Colon (tissue), 2 donors: ENCODE results near the gene EXOSC9.
"Not testable (repeated sequence)": the region's sequence is repeated elsewhere in the genome, so short reads cannot be mapped to it uniquely, and the experiment has no call there.

Experiments
- FAIRE-seq: peaks from 2 replicates; lab custom pipeline; 2012; peaks lifted over from hg19 to GRCh38; lab: Jason Lieb, UNC
- donor health status: control.
- donor health status: control.

Gene EXOSC9

GRCh38 chr4:121800961-121801714 is at the start of gene EXOSC9:
Gene EXOSC9, plus strand, starts transcription at chr4:121801323. Its CDS starts 102 bp downstream, at chr4:121801425.
- peak; percentile 5 for FAIRE-seq

- not testable (repeated sequence) for FAIRE-seq
Observed at GRCh38 chr4:121752142-121752541, 49.0 kb upstream of the EXOSC9 start.

- FAIRE-seq = no peak
Observed at GRCh38 chr4:121758925-121759568, 42.1 kb upstream of the EXOSC9 start.

- FAIRE-seq = no peak
Observed at GRCh38 chr4:121760205-121760604, 40.9 kb upstream of the EXOSC9 start.

GRCh38 chr4:121764303-121764701 is 36.8 kb upstream of the EXOSC9 start:
- no peak for FAIRE-seq

- FAIRE-seq = no peak
Observed at GRCh38 chr4:121764702-121765367, 36.3 kb upstream of the EXOSC9 start, which contains the start of gene SMIM43. Gene SMIM43, minus strand, starts transcription at chr4:121765164. Its CDS starts 59 bp downstream, at chr4:121765105.

- FAIRE-seq = no peak
Observed at GRCh38 chr4:121765368-121765705, 35.8 kb upstream of the EXOSC9 start.

GRCh38 chr4:121765971-121766538 is 35.1 kb upstream of the EXOSC9 start:
- FAIRE-seq = no peak

- no peak for FAIRE-seq
Observed at GRCh38 chr4:121767166-121767565, 34.0 kb upstream of the EXOSC9 start.

GRCh38 chr4:121769341-121769740 is 31.8 kb upstream of the EXOSC9 start:
- FAIRE-seq = no peak

GRCh38 chr4:121771869-121772268 is 29.3 kb upstream of the EXOSC9 start:
- no peak for FAIRE-seq

GRCh38 chr4:121773883-121774282 is 27.2 kb upstream of the EXOSC9 start:
- FAIRE-seq = no peak

GRCh38 chr4:121776610-121777401 is 24.3 kb upstream of the EXOSC9 start:
- no peak for FAIRE-seq

GRCh38 chr4:121777625-121778024 is 23.5 kb upstream of the EXOSC9 start:
- FAIRE-seq = no peak

- FAIRE-seq = no peak
Observed at GRCh38 chr4:121778991-121779628, 22.0 kb upstream of the EXOSC9 start.

- no peak for FAIRE-seq
Observed at GRCh38 chr4:121783210-121783609, 17.9 kb upstream of the EXOSC9 start.

- FAIRE-seq = no peak
Observed at GRCh38 chr4:121784401-121784800, 16.7 kb upstream of the EXOSC9 start.

- FAIRE-seq = no peak
Observed at GRCh38 chr4:121784975-121785374, 16.1 kb upstream of the EXOSC9 start.

GRCh38 chr4:121785479-121785878 is 15.6 kb upstream of the EXOSC9 start:
- no peak for FAIRE-seq

GRCh38 chr4:121786221-121786620 is 14.9 kb upstream of the EXOSC9 start:
- no peak for FAIRE-seq

GRCh38 chr4:121788896-121789295 is 12.2 kb upstream of the EXOSC9 start:
- no peak for FAIRE-seq
